Measurements from ENCODE around the gene VAV2. TPM values are rescaled to one million over a fixed set of nuclear protein-coding genes. Genes with fewer than 3 reads are reported as not detected.

VAV2 gene
- total and polyA plus RNA-seq, 7 donors, result 3.8 to 23.3 (median 7.2) TPM

GRCh38 chr9:133778336-133779013, 213.6 kb downstream of the VAV2 start:
- DNase-seq, result no peak
- no peak overlapping the region for H3K27ac ChIP-seq
- H3K4me1 ChIP-seq, result no peaks in the 10 kb centered on the region
- WGBS, 2 donors, result 94 to 95% methylated on average over 20 of the region's 20 CpGs
- peaks cover 0 to 51% (median 15%) of the 10 kb centered on the region in 4 donors for H3K36me3 ChIP-seq
- peaks cover 0 to 10% (median 0%) of the 10 kb centered on the region in 4 donors for H3K9me3 ChIP-seq
- TF ChIP-seq POLR2AphosphoS5 (IDR thresholded peaks at IDR 0.05), result no peak
- TF ChIP-seq CTCF (IDR thresholded peaks at IDR 0.05), result no peak
- no peak for TF ChIP-seq EP300 (IDR thresholded peaks at IDR 0.05)
- no peak for TF ChIP-seq POLR2A (IDR thresholded peaks at IDR 0.05)
- no peak overlapping the region for H3K4me3 ChIP-seq
- no peaks in the 10 kb centered on the region for H3K27me3 ChIP-seq
- intact Hi-C loops (cut with DNase I), result no loop called here

- no peak for TF ChIP-seq EP300 (IDR thresholded peaks at IDR 0.05)
- no peak for TF ChIP-seq POLR2AphosphoS5 (IDR thresholded peaks at IDR 0.05)
- TF ChIP-seq CTCF (IDR thresholded peaks at IDR 0.05), result no peak
- TF ChIP-seq POLR2A (IDR thresholded peaks at IDR 0.05), result no peak
- no peak for DNase-seq
- H3K36me3 ChIP-seq, result peaks cover 0 to 52% (median 16%) of the 10 kb centered on the region in 4 donors
- H3K4me1 ChIP-seq, result no peaks in the 10 kb centered on the region
- H3K27me3 ChIP-seq, result no peaks in the 10 kb centered on the region
- 95 to 96% methylated on average over 14 of the region's 14 CpGs for WGBS, 2 donors
- peaks cover 0 to 10% (median 0%) of the 10 kb centered on the region in 4 donors for H3K9me3 ChIP-seq
- no peak overlapping the region for H3K27ac ChIP-seq
- H3K4me3 ChIP-seq, result no peak overlapping the region
- intact Hi-C loops (cut with DNase I), result no loop called here
Measured at GRCh38 chr9:133777871-133778270, 214.3 kb downstream of the VAV2 start.

- Histone ChIP-seq H3K27me3 (no peaks in the 10 kb centered on the region), H3K4me1 (no peaks in the 10 kb centered on the region), H3K27ac (no peak overlapping the region), H3K4me3 (no peak overlapping the region), H3K36me3 (peaks cover 0 to 52% (median 16%) of the 10 kb centered on the region in 4 donors), H3K9me3 (peaks cover 0 to 10% (median 0%) of the 10 kb centered on the region in 4 donors)
- DNase-seq, result no peak
- intact Hi-C loops (cut with DNase I), result no loop called here
- WGBS, 2 donors, result 87 to 91% methylated on average over 15 of the region's 15 CpGs
- no peak for TF ChIP-seq EP300 (IDR thresholded peaks at IDR 0.05)
- no peak for TF ChIP-seq POLR2A (IDR thresholded peaks at IDR 0.05)
- TF ChIP-seq POLR2AphosphoS5 (IDR thresholded peaks at IDR 0.05), result no peak
- TF ChIP-seq CTCF (IDR thresholded peaks at IDR 0.05), result no peak
Measured at GRCh38 chr9:133777068-133777791, 214.9 kb downstream of the VAV2 start.

GRCh38 chr9:133775951-133776905, 215.9 kb downstream of the VAV2 start:
- Histone ChIP-seq H3K27me3 (no peaks in the 10 kb centered on the region), H3K36me3 (peaks cover 0 to 52% (median 16%) of the 10 kb centered on the region in 4 donors), H3K4me1 (no peaks in the 10 kb centered on the region), H3K4me3 (no peak overlapping the region), H3K9me3 (peaks cover 0 to 10% (median 0%) of the 10 kb centered on the region in 4 donors), H3K27ac (no peak overlapping the region)
- WGBS, 2 donors, result 96 to 97% methylated on average over 27 of the region's 27 CpGs
- intact Hi-C loops (cut with DNase I), result no loop called here
- DNase-seq, result no peak
- TF ChIP-seq POLR2AphosphoS5 (IDR thresholded peaks at IDR 0.05), result no peak
- no peak for TF ChIP-seq POLR2A (IDR thresholded peaks at IDR 0.05)
- no peak for TF ChIP-seq CTCF (IDR thresholded peaks at IDR 0.05)
- TF ChIP-seq EP300 (IDR thresholded peaks at IDR 0.05), result no peak

Measured in sigmoid colon (tissue), 7 donors.